B cell (primary cell): Measurements from ENCODE around the gene PLA2G3. TPM values are rescaled to one million over a fixed set of nuclear protein-coding genes. Genes with fewer than 3 reads are reported as not detected.

Experiments
- ATAC-seq: fragments of 200-7000 bp; cut with Tn5 transposase; one replicate; pipeline ENCODE4 v1.10.0; 2021; ENCODE audit warnings: low read depth, mild to moderate bottlenecking, moderate number of reproducible peaks, moderate library complexity
- CTCF ChIA-PET: fragments of 350-600 bp; sonication (Branson Sonifier 250); formaldehyde crosslinking; loops from one replicate; lab custom pipeline; 2021; ENCODE audit warnings: antibody characterized with exemption, inconsistent platforms; lab: Charles Lee
- POLR2A ChIA-PET: fragments of 350-600 bp; sonication (Branson Sonifier 250); formaldehyde crosslinking; loops from one replicate; lab custom pipeline; 2021; ENCODE audit warnings: antibody characterized with exemption; lab: Charles Lee
- DNase-seq: peaks from one replicate; pipeline ENCODE4 v3.0.0; 2013
- H2AFZ ChIP-seq: 2 replicates; pipeline ENCODE4 v1.6.1; 2012; ENCODE audit warnings: mild to moderate bottlenecking, low read depth, low read length; ENCODE audit not compliant: insufficient read depth, poor library complexity, severe bottlenecking
- H3K27ac ChIP-seq, 2 donors: 1 replicate in 1 of 2; 2 replicates in 1 of 2; pipeline ENCODE4 v1.5.1; 2012 to 2013; ENCODE audit warnings: low read length in 2 of 2, mild to moderate bottlenecking in 2 of 2, moderate library complexity in 1 of 2
- H3K27me3 ChIP-seq, 4 experiments: fragments of 200-600 bp in 1 of 4; sonication (generic) in 1 of 4; replicated peaks in 1 of 4; 1 replicate in 2 of 4; 2 replicates in 2 of 4; pipeline versions ENCODE4 v1.6.1 to v1.7.0; 2013 to 2016; ENCODE audit warnings: low read length in 3 of 4, mild to moderate bottlenecking in 2 of 4, mixed read lengths in 1 of 4, moderate library complexity in 1 of 4; ENCODE audit not compliant: insufficient read depth in 4 of 4, control insufficient read depth in 3 of 4; ENCODE audit errors: control extremely low read depth in 1 of 4
- H3K36me3 ChIP-seq, 2 experiments: replicated peaks in 1 of 2; 1 replicate in 1 of 2; 2 replicates in 1 of 2; pipeline versions ENCODE4 v1.6.1 to v1.7.1; 2013; ENCODE audit warnings: low read length in 1 of 2; ENCODE audit not compliant: insufficient read depth in 2 of 2, control insufficient read depth in 1 of 2; ENCODE audit errors: control extremely low read depth in 1 of 2, extremely low read depth in 1 of 2
- H3K4me1 ChIP-seq, 2 donors: fragments of 200-600 bp in 1 of 2; sonication (generic) in 1 of 2; 1 replicate in 1 of 2; 2 replicates in 1 of 2; pipeline versions ENCODE4 v1.5.1 to v1.6.1; 2013 to 2017; ENCODE audit warnings: low read length in 2 of 2; ENCODE audit not compliant: control insufficient read depth in 2 of 2, insufficient read depth in 2 of 2
- H3K4me2 ChIP-seq: replicated peaks from 2 replicates; pipeline ENCODE3; 2012; ENCODE audit warnings: mild to moderate bottlenecking, low read depth, low read length; ENCODE audit not compliant: poor library complexity, severe bottlenecking
- H3K4me3 ChIP-seq, 5 experiments: fragments of 200-600 bp in 1 of 5; sonication (generic) in 1 of 5; 1 replicate in 3 of 5; 2 replicates in 2 of 5; pipeline versions ENCODE4 v1.5.1 to v1.7.0; 2011 to 2016; ENCODE audit warnings: low read length in 4 of 5, mild to moderate bottlenecking in 4 of 5, low read depth in 2 of 5, control low read depth in 1 of 5, moderate library complexity in 1 of 5; ENCODE audit not compliant: insufficient read depth in 1 of 5; ENCODE audit errors: control extremely low read depth in 1 of 5, extremely low read depth in 1 of 5
- H3K79me2 ChIP-seq: fragments of 200-600 bp; sonication (generic); one replicate; pipeline ENCODE4 v1.6.0; 2016; ENCODE audit warnings: low read length; ENCODE audit not compliant: control insufficient read depth, insufficient read depth
- H3K9ac ChIP-seq: fragments of 200-600 bp; sonication (generic); 2 replicates; pipeline ENCODE4 v1.6.1; 2017; ENCODE audit warnings: mild to moderate bottlenecking, low read length, moderate library complexity
- H3K9me3 ChIP-seq, 3 donors: one replicate each; pipeline versions ENCODE4 v1.6.1 to v1.7.1; 2013; ENCODE audit warnings: low read length in 2 of 3; ENCODE audit not compliant: control insufficient read depth in 2 of 3, insufficient read depth in 1 of 3; ENCODE audit errors: control extremely low read depth in 1 of 3
- H4K20me1 ChIP-seq: 2 replicates; pipeline ENCODE4 v1.6.0; 2012; ENCODE audit warnings: mild to moderate bottlenecking, low read length; ENCODE audit not compliant: insufficient read depth, control insufficient read depth, poor library complexity, severe bottlenecking
- H3K27ac Mint-ChIP-seq: one replicate; pipeline ENCODE4 v1.8.0; 2021; ENCODE audit warnings: mixed read lengths
- H3K27me3 Mint-ChIP-seq: one replicate; pipeline ENCODE4 v1.8.0; 2021; ENCODE audit warnings: mixed read lengths
- H3K4me1 Mint-ChIP-seq: one replicate; pipeline ENCODE4 v1.8.0; 2021; ENCODE audit warnings: mixed read lengths
- H3K4me3 Mint-ChIP-seq: one replicate; pipeline ENCODE4 v1.8.0; 2021; ENCODE audit warnings: mixed read lengths
- H3K9me3 Mint-ChIP-seq: one replicate; pipeline ENCODE4 v1.8.0; 2022; ENCODE audit warnings: mixed read lengths; ENCODE audit not compliant: insufficient read depth
- CTCF ChIP-seq: fragments of 200-600 bp; IDR thresholded peaks from one replicate; pipeline ENCODE4 v1.8.0; 2022; ENCODE audit warnings: antibody characterized with exemption, mild to moderate bottlenecking
- EZH2 ChIP-seq: IDR thresholded peaks from 2 replicates; pipeline ENCODE4 v1.6.1; 2012; ENCODE audit warnings: borderline replicate concordance, low read depth, mild to moderate bottlenecking, moderate library complexity, low read length; ENCODE audit not compliant: insufficient read depth, poor library complexity, severe bottlenecking
- WGBS: methylation state at CpG from one replicate; pipeline ENCODE4 v1.1.5; 2013; ENCODE audit warnings: missing lambda C conversion rate; ENCODE audit not compliant: insufficient coverage; 5-methylcytosine and 5-hydroxymethylcytosine counted together
- intact Hi-C: fragments of 100-400 bp; cut with micrococcal nuclease; formaldehyde crosslinking; loops from one replicate; pipeline ENCODE4 v1.10.0; 2022
- polyA plus RNA-seq: library from polyadenylated mRNA; depleted of rRNA; stranded (reverse); fragments of >200 nt; gene quantifications from 2 replicates; pipeline ENCODE4 v1.2.3, GENCODE V29; 2012
- total RNA-seq, 2 donors: library from RNA; stranded (reverse); fragments of 120-200 nt in 1 of 2; gene quantifications; 1 replicate in 1 of 2; 2 replicates in 1 of 2; pipeline versions ENCODE4 v1.2.3 to v1.2.4, GENCODE V29; 2013 to 2022

The PLA2G3 gene
- total and polyA plus RNA-seq, 2 donors (not counting 1 experiment from before 2014, with no cell fraction given), result not detected

GRCh38 chr22:31155422-31155821 is 15.1 kb upstream of the PLA2G3 start:
- no peak overlapping the region for H3K4me3 Mint-ChIP-seq
- H3K27me3 ChIP-seq, result peaks cover 0 to 2% (median 0%) of the 10 kb centered on the region in 4 experiments

GRCh38 chr22:31154975-31155374 is 14.7 kb upstream of the PLA2G3 start:
- TF ChIP-seq CTCF (no peak), EZH2 (no peak)
- Histone ChIP-seq H3K4me2 (no peak overlapping the region), H3K9ac (no peak overlapping the region), H3K36me3 (no peaks in the 10 kb centered on the region), H3K27ac (no peak overlapping the region), H3K4me3 (no peak overlapping the region), H2AFZ (no peak overlapping the region), H4K20me1 (no peaks in the 10 kb centered on the region), H3K79me2 (peaks cover 6% of the 10 kb centered on the region), H3K4me1 (peaks cover 3 to 6% of the 10 kb centered on the region in 2 donors), H3K27me3 (peaks cover 0 to 2% (median 0%) of the 10 kb centered on the region in 4 experiments), H3K9me3 (no peaks in the 10 kb centered on the region)
- Mint-ChIP-seq H3K9me3 (no peaks in the 10 kb centered on the region), H3K4me3 (no peak overlapping the region), H3K4me1 (peaks cover 6% of the 10 kb centered on the region), H3K27ac (no peak overlapping the region), H3K27me3 (peaks cover 7% of the 10 kb centered on the region)
- intact Hi-C loops, result no loop called here
- DNase-seq (no peak), ATAC-seq (no peak)
- POLR2A ChIA-PET, result no interaction called here
- CTCF ChIA-PET, result interaction anchor here (1.1 kb wide), 1 partner anchor 47 kb away, joined by 3 read pairs; no protein-coding TSS in a partner anchor
- no CpG with 5 or more reads among the region's 1 CpG for WGBS

More at GRCh38 chr22:31155422-31155821, 15.1 kb upstream of the PLA2G3 start:
- CTCF ChIA-PET, result interaction anchor here (1.1 kb wide), 1 partner anchor 47 kb away, joined by 3 read pairs; no protein-coding TSS in a partner anchor
- H3K27me3 Mint-ChIP-seq, result peaks cover 6% of the 10 kb centered on the region
- peaks cover 8% of the 10 kb centered on the region for H3K4me1 Mint-ChIP-seq
- Histone ChIP-seq H3K36me3 (no peaks in the 10 kb centered on the region), H3K27ac (no peak overlapping the region), H3K4me1 (peaks cover 3 to 8% of the 10 kb centered on the region in 2 donors), H2AFZ (no peak overlapping the region), H3K4me3 (no peak overlapping the region), H3K79me2 (peaks cover 7% of the 10 kb centered on the region), H3K4me2 (no peak overlapping the region), H3K9me3 (no peaks in the 10 kb centered on the region), H4K20me1 (no peaks in the 10 kb centered on the region), H3K9ac (no peak overlapping the region)
- intact Hi-C loops, result no loop called here
- H3K27ac Mint-ChIP-seq, result no peak overlapping the region
- no CpG with 5 or more reads among the region's 3 CpGs for WGBS
- no peaks in the 10 kb centered on the region for H3K9me3 Mint-ChIP-seq
- ATAC-seq (no peak), DNase-seq (no peak)
- POLR2A ChIA-PET, result no interaction called here
- TF ChIP-seq CTCF, result no peak
- no peak for TF ChIP-seq EZH2
